H9 (cell line): ENCODE results near the gene NRG3. TPM values are rescaled to one million over a fixed set of nuclear protein-coding genes. Genes with fewer than 3 reads are reported as not detected.

Experiments
- DNase-seq: peaks from one replicate; pipeline ENCODE4 v3.0.0-alpha.2; 2017
- H2AFZ ChIP-seq: one replicate; pipeline ENCODE4 v1.6.1; 2013; ENCODE audit warnings: mild to moderate bottlenecking, low read length, control low read depth, moderate library complexity
- H2AK5ac ChIP-seq: 2 replicates; pipeline ENCODE4 v1.6.1; 2013; ENCODE audit warnings: low read length, control low read depth, mixed read lengths; ENCODE audit not compliant: insufficient read length
- H2BK120ac ChIP-seq: one replicate; pipeline ENCODE4 v1.6.1; 2013; ENCODE audit warnings: low read depth, mild to moderate bottlenecking, low read length, control low read depth, inconsistent platforms; ENCODE audit not compliant: poor library complexity, severe bottlenecking
- H2BK12ac ChIP-seq: 2 replicates; pipeline ENCODE4 v1.6.1; 2013; ENCODE audit warnings: low read length, control low read depth, mixed read lengths, low read depth; ENCODE audit not compliant: insufficient read length
- H2BK15ac ChIP-seq: 2 replicates; pipeline ENCODE4 v1.6.1; 2013; ENCODE audit warnings: low read depth, low read length, control low read depth
- H2BK20ac ChIP-seq: one replicate; pipeline ENCODE4 v1.6.1; 2013; ENCODE audit warnings: low read depth, mild to moderate bottlenecking, low read length, control low read depth, inconsistent platforms; ENCODE audit not compliant: poor library complexity, severe bottlenecking
- H2BK5ac ChIP-seq: 2 replicates; pipeline ENCODE4 v1.6.1; 2013; ENCODE audit warnings: low read length, control low read depth, mixed read lengths; ENCODE audit not compliant: insufficient read length
- H3K14ac ChIP-seq: 2 replicates; pipeline ENCODE4 v1.6.1; 2013; ENCODE audit warnings: low read length, control low read depth; ENCODE audit not compliant: insufficient read depth
- H3K18ac ChIP-seq: 2 replicates; pipeline ENCODE4 v1.6.1; 2013; ENCODE audit warnings: low read depth, mild to moderate bottlenecking, mixed read lengths, low read length, control low read depth; ENCODE audit not compliant: insufficient read length
- H3K23ac ChIP-seq: 2 replicates; pipeline ENCODE4 v1.6.1; 2013; ENCODE audit warnings: low read length, control low read depth, mixed read lengths, low read depth; ENCODE audit not compliant: insufficient read length
- H3K23me2 ChIP-seq: 2 replicates; pipeline ENCODE4 v1.6.1; 2013; ENCODE audit warnings: low read depth, mild to moderate bottlenecking, mixed read lengths, low read length, control low read depth; ENCODE audit not compliant: insufficient read length, poor library complexity, severe bottlenecking
- H3K27ac ChIP-seq: 2 replicates; pipeline ENCODE4 v1.5.1; 2013; ENCODE audit warnings: low read length, control low read depth, mixed read lengths, low read depth; ENCODE audit not compliant: insufficient read length
- H3K27me3 ChIP-seq: 2 replicates; pipeline ENCODE4 v1.6.1; 2013; ENCODE audit warnings: low read length, control low read depth, inconsistent platforms; ENCODE audit not compliant: insufficient read depth
- H3K4ac ChIP-seq: 2 replicates; pipeline ENCODE4 v1.6.1; 2013; ENCODE audit warnings: low read depth, mild to moderate bottlenecking, control low read depth, inconsistent platforms, low read length, moderate library complexity
- H3K4me1 ChIP-seq: 2 replicates; pipeline ENCODE4 v1.6.1; 2013; ENCODE audit warnings: low read length, control low read depth, inconsistent platforms; ENCODE audit not compliant: insufficient read depth
- H3K4me2 ChIP-seq: 2 replicates; pipeline ENCODE4 v1.6.1; 2013; ENCODE audit warnings: low read length, control low read depth, mixed read lengths; ENCODE audit not compliant: insufficient read length, insufficient read depth
- H3K56ac ChIP-seq: 2 replicates; pipeline ENCODE4 v1.6.1; 2013; ENCODE audit warnings: low read depth, mild to moderate bottlenecking, mixed read lengths, low read length, control low read depth; ENCODE audit not compliant: insufficient read length
- H3K79me1 ChIP-seq: 2 replicates; pipeline ENCODE4 v1.6.1; 2013; ENCODE audit warnings: low read depth, mild to moderate bottlenecking, moderate library complexity, low read length, control low read depth, inconsistent platforms; ENCODE audit not compliant: insufficient read depth, poor library complexity, severe bottlenecking
- H3K79me2 ChIP-seq: 2 replicates; pipeline ENCODE4 v1.6.1; 2013; ENCODE audit warnings: low read length, control low read depth, inconsistent platforms; ENCODE audit not compliant: insufficient read depth
- H3K9ac ChIP-seq: 2 replicates; pipeline ENCODE4 v1.6.1; 2013; ENCODE audit warnings: low read length, control low read depth, mixed read lengths; ENCODE audit not compliant: insufficient read length; ENCODE audit errors: extremely low read depth
- H3K9me3 ChIP-seq: one replicate; pipeline ENCODE4 v1.6.1; 2013; ENCODE audit warnings: low read depth, low read length, inconsistent platforms; ENCODE audit not compliant: control insufficient read depth
- H3T11ph ChIP-seq: one replicate; pipeline ENCODE4 v1.6.1; 2013; ENCODE audit warnings: mild to moderate bottlenecking, low read length, control low read depth, inconsistent platforms
- H4K20me1 ChIP-seq: one replicate; pipeline ENCODE4 v1.6.1; 2013; ENCODE audit not compliant: control insufficient read depth, insufficient read length, insufficient read depth
- H4K5ac ChIP-seq: 2 replicates; pipeline ENCODE4 v1.6.1; 2013; ENCODE audit warnings: low read depth, mild to moderate bottlenecking, mixed read lengths, low read length, control low read depth; ENCODE audit not compliant: insufficient read length
- H4K8ac ChIP-seq: replicated peaks from 2 replicates; pipeline ENCODE4 v1.6.1; 2013; ENCODE audit warnings: low read length, control low read depth, mixed read lengths, low read depth; ENCODE audit not compliant: insufficient read length
- H4K91ac ChIP-seq: 2 replicates; pipeline ENCODE4 v1.6.1; 2013; ENCODE audit warnings: low read depth, mild to moderate bottlenecking, moderate library complexity, mixed read lengths, low read length, control low read depth; ENCODE audit not compliant: insufficient read length
- H3K27ac Mint-ChIP-seq, 3 experiments: 2 replicates in 2 of 3; 3 replicates in 1 of 3; pipeline ENCODE4 v1.8.0; 2020 to 2021; ENCODE audit warnings: mixed read lengths in 3 of 3, mild to moderate bottlenecking in 1 of 3, moderate library complexity in 1 of 3
- H3K27me3 Mint-ChIP-seq: 2 replicates; pipeline ENCODE4 v1.8.0; 2021; ENCODE audit warnings: low read depth, mild to moderate bottlenecking, moderate library complexity, mixed read lengths
- H3K36me3 Mint-ChIP-seq, 3 experiments: 2 replicates in 2 of 3; 3 replicates in 1 of 3; pipeline ENCODE4 v1.8.0; 2020 to 2021; ENCODE audit warnings: low read depth in 3 of 3, mixed read lengths in 3 of 3; ENCODE audit not compliant: insufficient read depth in 1 of 3
- H3K4me1 Mint-ChIP-seq, 2 experiments: 2 replicates each; pipeline ENCODE4 v1.8.0; 2020; ENCODE audit warnings: mixed read lengths in 2 of 2
- H3K4me3 Mint-ChIP-seq, 2 experiments: 2 replicates in 1 of 2; 3 replicates in 1 of 2; pipeline ENCODE4 v1.8.0; 2020 to 2021; ENCODE audit warnings: mild to moderate bottlenecking in 2 of 2, mixed read lengths in 2 of 2, moderate library complexity in 1 of 2
- H3K9me3 Mint-ChIP-seq, 2 experiments: 2 replicates in 1 of 2; 3 replicates in 1 of 2; pipeline ENCODE4 v1.8.0; 2020; ENCODE audit warnings: mild to moderate bottlenecking in 2 of 2, mixed read lengths in 2 of 2, moderate library complexity in 1 of 2
- CTCF ChIP-seq: fragments of 200-600 bp; sonication (generic); conservative IDR thresholded peaks from 3 replicates; pipeline ENCODE4 v1.8.0; 2021; ENCODE audit warnings: antibody characterized with exemption, mild to moderate bottlenecking
- WGBS: extraction: QIAGEN DNeasy Blood & Tissue Kit; methylation state at CpG from one replicate; pipeline ENCODE4 v1.1.7; 2013; ENCODE audit warnings: missing lambda C conversion rate, low lambda C conversion rate, mixed read lengths; ENCODE audit not compliant: insufficient read length; ENCODE audit errors: extremely low coverage; 5-methylcytosine and 5-hydroxymethylcytosine counted together
- total RNA-seq: library from RNA; stranded (reverse); gene quantifications from 2 replicates; pipeline ENCODE4 v1.2.1, GENCODE V29; 2021

Gene NRG3
- total RNA-seq, 1 experiment from 2014 or later = 1.6 TPM

DNA sequence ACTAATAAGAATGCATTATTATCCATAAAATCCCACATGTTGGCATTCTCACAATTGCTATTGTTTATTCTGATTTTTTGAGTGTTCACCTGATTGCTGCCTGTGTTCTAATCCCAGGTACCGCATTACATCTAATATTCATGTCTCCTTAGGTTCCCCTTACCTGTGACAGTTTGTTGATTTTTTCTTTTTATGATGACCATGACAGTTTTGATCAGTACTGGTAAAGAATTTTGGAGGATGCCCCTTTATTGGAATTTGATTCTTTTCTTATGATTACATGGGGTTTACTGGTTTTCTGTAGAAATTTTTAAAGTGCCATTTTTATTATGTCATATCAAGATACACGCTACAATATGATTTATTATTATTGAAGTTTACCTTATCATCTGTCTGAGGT lies 1091.1 kb downstream of the NRG3 start:
- Histone ChIP-seq H3K56ac (no peak overlapping the region), H3K27ac (no peak overlapping the region), H3K79me1 (no peaks in the 10 kb centered on the region), H3K9ac (no peak overlapping the region), H3K23ac (no peak overlapping the region), H3K14ac (no peak overlapping the region), H2AFZ (no peak overlapping the region), H4K5ac (no peak overlapping the region), H3T11ph (no peak overlapping the region), H2AK5ac (no peak overlapping the region), H3K18ac (no peak overlapping the region), H2BK5ac (no peak overlapping the region), H2BK20ac (no peak overlapping the region), H3K23me2 (no peaks in the 10 kb centered on the region), H2BK15ac (no peak overlapping the region), H3K4me2 (no peak overlapping the region), H3K27me3 (no peaks in the 10 kb centered on the region), H2BK12ac (no peak overlapping the region), H2BK120ac (no peak overlapping the region), H4K91ac (no peak overlapping the region), H3K4me1 (peaks cover 12% of the 10 kb centered on the region; the same call in 1 of the 2 replicates), H3K9me3 (no peaks in the 10 kb centered on the region), H3K79me2 (no peaks in the 10 kb centered on the region), H4K8ac (no peak overlapping the region), H3K4ac (no peak overlapping the region), H4K20me1 (no peaks in the 10 kb centered on the region)
- TF ChIP-seq CTCF = no peak
- H3K4me3 Mint-ChIP-seq = no peak overlapping the region
- DNase-seq = no peak
- H3K4me1 Mint-ChIP-seq = peaks cover 24 to 30% of the 10 kb centered on the region in 2 experiments
- no peaks in the 10 kb centered on the region; a peak in 1 of 7 replicates for H3K36me3 Mint-ChIP-seq
- no peaks in the 10 kb centered on the region for H3K27me3 Mint-ChIP-seq
- H3K9me3 Mint-ChIP-seq = 0 out of 5 replicates have a peak, but pooled peaks cover 0 to 2% of the 10 kb centered on the region in 2 experiments
- WGBS = no CpG with 5 or more reads among the region's 2 CpGs
- no peak overlapping the region; a peak in 1 of 7 replicates for H3K27ac Mint-ChIP-seq
